Measurements from ENCODE around the gene ALPG.

Gene ALPG

GRCh38 chr2:232455426-232456255, 49.0 kb downstream of the ALPG start, which contains the start of gene ALPI:
Gene ALPI (plus strand): TSS chr2:232456153. CDS start chr2:232456200, 47 bp downstream.
- no peak for TF ChIP-seq CTCF (IDR thresholded peaks at IDR 0.05; ENCODE audit: poor library complexity, severe bottlenecking)
- peaks cover 6% of the 10 kb centered on the region for H3K27me3 ChIP-seq (ENCODE audit: insufficient read depth, poor library complexity, severe bottlenecking)
- no peak within 1 kb of the TSS for H3K27ac ChIP-seq (ENCODE audit: poor library complexity, severe bottlenecking)
- DNase-seq (ENCODE audit: low spot score) (no peak), ATAC-seq (ENCODE audit: low read depth) (no peak)
- H3K4me3 ChIP-seq (ENCODE audit: severe bottlenecking) = no peak within 1 kb of the TSS
- no peaks in the 10 kb centered on the region for H3K9me3 ChIP-seq (ENCODE audit: severe bottlenecking)
- H3K4me1 ChIP-seq (ENCODE audit: insufficient read depth, poor library complexity, severe bottlenecking) = no peaks in the 10 kb centered on the region
- no peaks in the 10 kb centered on the region for H3K36me3 ChIP-seq (ENCODE audit: low read depth)

- H3K9me3 ChIP-seq (ENCODE audit: severe bottlenecking) = no peaks in the 10 kb centered on the region
- TF ChIP-seq CTCF (IDR thresholded peaks at IDR 0.05; ENCODE audit: poor library complexity, severe bottlenecking) = no peak
- DNase-seq (ENCODE audit: low spot score) = no peak
- H3K27me3 ChIP-seq (ENCODE audit: insufficient read depth, poor library complexity, severe bottlenecking) = peaks cover 10% of the 10 kb centered on the region
- no peaks in the 10 kb centered on the region for H3K4me1 ChIP-seq (ENCODE audit: insufficient read depth, poor library complexity, severe bottlenecking)
- no peak for ATAC-seq (ENCODE audit: low read depth)
- H3K36me3 ChIP-seq (ENCODE audit: low read depth) = no peaks in the 10 kb centered on the region
- no peak overlapping the region for H3K4me3 ChIP-seq (ENCODE audit: severe bottlenecking)
- no peak overlapping the region for H3K27ac ChIP-seq (ENCODE audit: poor library complexity, severe bottlenecking)
These were observed 49.9 kb downstream of the ALPG start for GRCh38 chr2:232456296-232457120.

- H3K4me3 ChIP-seq (ENCODE audit: severe bottlenecking) = no peak overlapping the region
- DNase-seq (ENCODE audit: low spot score) (no peak), ATAC-seq (ENCODE audit: low read depth) (no peak)
- H3K27me3 ChIP-seq (ENCODE audit: insufficient read depth, poor library complexity, severe bottlenecking) = peaks cover 14% of the 10 kb centered on the region
- H3K9me3 ChIP-seq (ENCODE audit: severe bottlenecking) = no peaks in the 10 kb centered on the region
- no peaks in the 10 kb centered on the region for H3K4me1 ChIP-seq (ENCODE audit: insufficient read depth, poor library complexity, severe bottlenecking)
- TF ChIP-seq CTCF (IDR thresholded peaks at IDR 0.05; ENCODE audit: poor library complexity, severe bottlenecking) = no peak
- no peak overlapping the region for H3K27ac ChIP-seq (ENCODE audit: poor library complexity, severe bottlenecking)
- H3K36me3 ChIP-seq (ENCODE audit: low read depth) = no peaks in the 10 kb centered on the region
These were observed 50.7 kb downstream of the ALPG start for GRCh38 chr2:232457121-232458011.

- ATAC-seq (ENCODE audit: low read depth) (no peak), DNase-seq (ENCODE audit: low spot score) (no peak)
- Histone ChIP-seq H3K4me1 (ENCODE audit: insufficient read depth, poor library complexity, severe bottlenecking) (no peaks in the 10 kb centered on the region), H3K27ac (ENCODE audit: poor library complexity, severe bottlenecking) (no peak overlapping the region), H3K27me3 (ENCODE audit: insufficient read depth, poor library complexity, severe bottlenecking) (peaks cover 19% of the 10 kb centered on the region), H3K4me3 (ENCODE audit: severe bottlenecking) (no peak overlapping the region), H3K9me3 (ENCODE audit: severe bottlenecking) (no peaks in the 10 kb centered on the region), H3K36me3 (ENCODE audit: low read depth) (no peaks in the 10 kb centered on the region)
- no peak for TF ChIP-seq CTCF (IDR thresholded peaks at IDR 0.05; ENCODE audit: poor library complexity, severe bottlenecking)
These were observed 51.5 kb downstream of the ALPG start for GRCh38 chr2:232458051-232458660.

Data from RWPE2 (cell line).